Regular cardiac myocyte (primary cell): ENCODE measurements around the gene MBOAT2. TPM values are rescaled to one million over a fixed set of nuclear protein-coding genes. Genes with fewer than 3 reads are reported as not detected.

ENCODE experiments used
- total RNA-seq: library from RNA; depleted of rRNA; stranded (reverse); fragments of >200 nt; gene quantifications from 2 replicates; pipeline ENCODE4 v1.2.3, GENCODE V29; 2014

The MBOAT2 gene
- total RNA-seq: 64.5 and 92.6 TPM in 2 replicates

GRCh38 chr2:9003616-9004337 is at the start of gene MBOAT2:
Gene MBOAT2, minus strand, starts transcription at chr2:9003684. Its CDS starts 70 bp downstream, at chr2:9003614.

GRCh38 chr2:8836971-8837794 is 166.3 kb downstream of the MBOAT2 start, which contains the start of gene KIDINS220:
Gene KIDINS220, minus strand, starts transcription at chr2:8837613. Its CDS starts 10,520 bp downstream, at chr2:8827093.

Other genes starting within 250 kb of the MBOAT2 start
- 72.5 and 93.3 TPM in 2 replicates for gene KIDINS220, start 166.1 kb downstream of the MBOAT2 start, total RNA-seq
- gene ASAP2, start 203.1 kb upstream of the MBOAT2 start, total RNA-seq: 44.5 and 59.2 TPM in 2 replicates